ENCODE measurements around the gene TMEM179B.
"Not testable (repeated sequence)": the region's sequence is repeated elsewhere in the genome, so short reads cannot be mapped to it uniquely, and the experiment has no call there.

TMEM179B gene

DNA sequence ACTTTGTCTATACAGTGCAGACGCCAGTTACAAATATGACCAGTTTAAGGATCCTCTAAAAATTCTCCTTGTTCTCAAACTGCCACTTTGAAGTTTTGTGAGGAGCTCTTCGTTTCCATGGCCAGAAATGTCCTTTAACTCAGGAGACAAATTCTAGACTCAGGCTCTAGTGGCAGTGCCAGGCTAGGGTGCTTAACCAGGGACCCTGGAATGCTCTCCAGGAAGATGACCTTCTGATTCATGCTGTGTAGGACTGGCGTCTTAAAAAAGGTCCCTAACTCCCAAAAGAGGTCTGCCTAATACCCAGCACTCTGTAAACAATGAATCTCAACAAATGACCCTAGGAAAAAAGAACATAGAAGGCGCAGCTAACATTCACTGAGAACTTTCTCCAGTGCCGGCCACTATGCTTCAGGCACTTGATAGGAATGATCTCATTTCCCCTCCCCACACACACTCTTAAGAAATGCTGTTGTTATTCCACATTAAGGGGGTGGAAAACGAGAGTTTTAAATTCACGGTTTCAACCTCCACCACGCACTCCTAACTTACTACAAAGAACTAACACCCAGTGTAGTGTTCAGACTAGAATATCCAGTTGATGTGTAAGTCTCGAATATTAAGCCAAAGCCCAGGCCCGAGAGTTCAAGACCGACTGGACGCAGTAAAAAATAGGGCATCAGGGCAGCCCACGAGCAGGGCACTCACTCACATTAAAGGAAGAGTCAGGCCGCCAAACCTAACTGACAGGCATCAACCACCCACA lies 17.3 kb downstream of the TMEM179B start:
- peak in 1 of 2 experiments; percentile 80 for DNase-seq
- TF ChIP-seq GATA1 (IDR thresholded peaks at IDR 0.05; ENCODE audit: low read depth, low read length), result no peak
- no peak for TF ChIP-seq POLR2A (IDR thresholded peaks at IDR 0.05; ENCODE audit: low read length)

DNA sequence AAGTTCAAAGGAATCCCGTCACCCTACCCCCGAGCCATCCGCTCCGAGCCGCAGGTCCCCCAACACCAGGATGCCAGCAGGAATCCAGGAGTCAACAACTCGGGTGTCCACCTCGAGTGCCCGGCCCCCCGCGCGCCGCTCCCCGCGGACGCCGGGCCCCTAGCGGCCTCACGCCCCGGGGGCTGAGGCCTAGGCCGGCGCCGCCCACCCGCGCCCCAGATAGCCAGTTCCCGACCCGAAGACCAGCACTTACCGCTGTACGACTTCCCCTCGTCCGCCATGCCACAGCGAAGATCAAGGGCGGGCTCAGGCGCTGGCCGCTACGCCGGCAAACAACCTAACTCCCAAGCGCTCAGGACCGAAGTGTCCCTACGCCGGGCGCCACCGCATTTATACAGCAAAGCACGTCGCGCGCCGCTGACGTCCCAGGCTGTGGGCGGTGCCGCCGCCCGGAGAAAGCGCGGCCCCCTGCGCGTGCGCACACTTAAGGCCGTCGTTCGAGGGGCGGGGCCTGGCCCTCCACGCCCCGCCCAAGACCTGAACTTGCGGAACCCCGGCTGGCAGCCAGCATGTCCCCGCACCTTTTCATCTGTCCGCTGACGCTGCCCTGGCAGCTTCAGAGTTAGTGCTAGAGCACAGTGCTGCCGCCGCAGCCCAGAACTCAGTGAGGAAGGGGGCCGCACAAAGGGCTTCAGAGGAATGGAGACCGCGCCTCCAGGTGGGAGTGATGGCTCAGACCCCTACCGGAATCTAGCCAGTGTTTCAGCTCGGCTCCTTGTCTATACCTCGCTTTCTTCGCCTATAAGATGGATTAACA lies 18.1 kb downstream of the TMEM179B start, which contains the start of gene NXF1:
NXF1 (minus strand) TSS at position 365 of the 817 bp plus-strand sequence; CDS start at position 281, 84 bp downstream.
- peak; percentile 97 to 99 for DNase-seq
- no peak for TF ChIP-seq GATA1 (IDR thresholded peaks at IDR 0.05; ENCODE audit: low read depth, low read length)
- TF ChIP-seq POLR2A (IDR thresholded peaks at IDR 0.05; ENCODE audit: low read length), result peak; percentile 100

DNA sequence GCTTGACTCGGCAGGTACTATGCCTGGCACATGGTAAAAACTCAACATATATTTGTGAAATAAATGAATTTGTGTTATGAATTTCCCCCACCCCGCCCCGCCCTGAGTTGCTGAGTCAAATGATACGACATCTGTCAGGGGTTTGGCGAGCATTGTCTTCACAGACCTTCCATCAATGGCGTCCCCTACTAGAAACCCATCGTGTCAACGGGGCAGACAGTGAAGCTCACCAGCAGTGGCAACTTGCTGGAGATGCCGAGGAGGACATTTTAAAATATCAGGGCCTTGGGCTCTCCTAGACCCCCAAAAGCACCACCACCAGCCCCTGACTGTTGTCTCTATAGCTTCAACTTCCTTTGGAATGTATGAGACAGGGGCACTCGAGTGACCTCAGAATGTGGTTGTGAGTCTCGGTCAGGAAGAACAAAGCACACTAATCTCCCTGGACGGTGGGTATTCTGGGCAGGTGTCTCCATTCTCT lies 18.8 kb downstream of the TMEM179B start:
- TF ChIP-seq POLR2A (IDR thresholded peaks at IDR 0.05; ENCODE audit: low read length), result no peak
- TF ChIP-seq GATA1 (IDR thresholded peaks at IDR 0.05; ENCODE audit: low read depth, low read length), result no peak
- DNase-seq, result peak in 1 of 2 experiments; percentile 63

DNA sequence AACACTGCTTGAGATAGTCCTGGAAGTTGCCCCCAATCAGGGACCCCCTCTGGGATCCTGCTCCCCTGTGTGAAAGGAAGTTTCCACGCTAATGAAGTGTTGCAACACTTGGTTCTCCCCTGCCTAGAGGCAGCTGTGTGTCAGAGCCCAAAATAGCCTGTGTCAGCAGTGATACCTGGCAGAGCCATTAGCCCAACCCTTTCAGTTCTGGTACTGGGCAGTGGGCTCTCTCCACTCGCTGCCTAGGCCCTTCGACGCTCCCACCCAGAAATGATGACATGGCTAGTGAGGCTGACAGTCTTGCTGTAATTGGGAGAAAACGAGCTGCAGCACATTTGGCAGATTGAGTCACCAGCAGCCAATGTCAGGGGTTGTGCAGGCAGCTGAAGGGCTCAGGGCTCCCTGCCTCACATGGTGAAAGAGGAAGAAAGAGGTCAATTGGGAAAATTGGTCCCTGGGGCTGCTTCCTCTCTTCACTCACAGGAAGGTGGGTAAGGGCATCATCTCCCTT lies 19.5 kb downstream of the TMEM179B start:
- no peak for DNase-seq

DNA sequence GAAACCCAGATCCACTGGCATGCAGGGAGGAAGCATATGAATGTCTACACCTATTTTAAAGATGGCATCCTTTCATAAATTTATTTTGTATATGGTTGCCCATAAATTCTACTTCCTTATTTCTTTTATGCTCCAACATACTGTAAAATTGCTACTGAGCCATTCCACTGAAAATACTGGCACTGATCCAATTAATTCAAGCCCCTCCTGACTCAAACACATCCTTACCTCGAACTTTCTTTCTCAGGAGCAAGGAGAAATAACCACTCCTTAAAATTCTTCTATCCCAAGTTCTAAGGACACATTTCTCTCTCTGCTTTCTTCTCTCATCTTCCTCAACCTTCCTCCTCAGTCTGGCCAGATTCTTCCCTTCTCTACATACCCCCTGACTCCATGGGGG lies 23.5 kb downstream of the TMEM179B start:
- DNase-seq, result no peak
- TF ChIP-seq POLR2A (IDR thresholded peaks at IDR 0.05; ENCODE audit: low read length), result no peak
- TF ChIP-seq GATA1 (IDR thresholded peaks at IDR 0.05; ENCODE audit: low read depth, low read length), result no peak

More for the DNA sequence above, 19.5 kb downstream of the TMEM179B start:
- TF ChIP-seq POLR2A (IDR thresholded peaks at IDR 0.05; ENCODE audit: low read length), result no peak
- TF ChIP-seq GATA1 (IDR thresholded peaks at IDR 0.05; ENCODE audit: low read depth, low read length), result no peak

DNA sequence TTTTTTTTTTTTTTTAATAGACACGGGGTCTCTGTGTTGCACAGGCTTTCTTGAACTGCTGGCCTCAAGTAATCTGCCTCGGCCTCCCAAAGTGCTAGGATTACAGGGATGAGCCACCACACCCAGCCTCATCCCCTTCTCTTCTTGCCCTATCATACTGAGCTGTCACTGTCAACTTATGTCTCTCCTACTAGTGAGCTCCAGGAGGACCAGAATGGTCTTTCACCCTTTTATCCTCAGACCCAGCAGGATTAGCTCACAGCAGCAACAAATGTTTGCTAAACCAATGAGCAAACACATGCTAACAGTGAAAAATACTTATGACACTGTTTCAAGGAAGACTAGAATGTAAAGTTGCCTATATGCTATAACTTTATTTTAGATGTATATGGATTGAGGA lies 24.5 kb downstream of the TMEM179B start:
- DNase-seq, result no peak
- TF ChIP-seq POLR2A (IDR thresholded peaks at IDR 0.05; ENCODE audit: low read length) (no peak), GATA1 (IDR thresholded peaks at IDR 0.05; ENCODE audit: low read depth, low read length) (no peak)

DNA sequence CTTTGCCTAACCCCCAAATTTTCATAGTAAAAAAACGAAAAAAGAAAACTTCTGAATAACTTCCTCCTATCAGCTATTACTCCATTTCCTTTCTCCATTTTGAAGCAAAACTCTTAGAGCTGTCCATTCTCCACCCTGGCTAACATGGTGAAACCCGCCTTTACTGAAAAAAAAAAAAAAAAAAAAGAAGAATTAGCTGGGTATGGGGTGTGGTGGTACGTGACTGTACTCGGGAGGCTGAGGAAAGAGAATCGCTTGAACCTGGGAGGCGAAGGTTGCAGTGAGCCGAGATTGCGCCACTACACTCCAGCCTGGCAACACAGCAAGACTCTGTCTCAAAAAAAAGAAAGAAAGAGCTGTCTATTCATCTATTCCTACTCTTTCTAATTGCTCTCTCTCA lies 29.4 kb downstream of the TMEM179B start:
- no peak for TF ChIP-seq POLR2A (IDR thresholded peaks at IDR 0.05; ENCODE audit: low read length)
- TF ChIP-seq GATA1 (IDR thresholded peaks at IDR 0.05; ENCODE audit: low read depth, low read length), result no peak
- DNase-seq, result no peak

DNA sequence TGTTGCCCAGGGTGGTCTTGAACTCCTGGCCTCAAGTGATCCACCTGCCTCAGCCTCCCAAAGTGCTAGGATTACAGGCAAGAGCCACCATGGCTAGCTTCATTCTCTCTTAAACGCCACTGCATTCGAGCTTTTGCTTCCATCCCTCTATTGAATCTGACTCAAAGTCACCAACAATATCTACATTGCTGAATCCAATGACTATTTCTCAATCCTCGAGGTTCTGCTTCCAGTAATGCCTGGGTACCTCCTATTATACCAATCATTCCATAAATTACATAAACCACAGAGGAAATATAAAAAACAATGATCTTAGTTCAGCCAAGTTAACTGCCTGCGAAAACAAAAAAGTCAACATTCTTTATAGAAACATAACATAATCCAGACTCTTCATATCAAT lies 29.9 kb downstream of the TMEM179B start:
- no peak for TF ChIP-seq POLR2A (IDR thresholded peaks at IDR 0.05; ENCODE audit: low read length)
- no peak for TF ChIP-seq GATA1 (IDR thresholded peaks at IDR 0.05; ENCODE audit: low read depth, low read length)
- no peak for DNase-seq

DNA sequence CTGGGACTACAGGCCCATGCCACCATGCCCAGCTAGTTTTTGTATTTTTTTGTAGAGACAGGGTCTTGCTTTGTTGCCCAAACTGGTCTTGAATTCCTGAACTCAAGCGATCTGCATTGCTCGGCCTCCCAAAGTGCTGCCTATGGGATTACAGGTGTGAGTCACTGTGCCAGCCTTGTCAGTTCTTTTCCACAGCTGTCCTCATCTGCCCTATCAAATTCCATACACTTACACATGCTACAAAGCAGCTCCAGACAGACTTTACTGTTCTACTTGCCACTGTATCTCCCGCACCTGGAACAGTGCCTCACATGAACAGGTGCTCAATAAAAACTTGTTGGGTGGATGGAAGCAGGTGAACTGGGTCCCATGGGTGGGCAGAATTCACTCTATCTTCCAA lies 36.5 kb downstream of the TMEM179B start:
- TF ChIP-seq GATA1 (IDR thresholded peaks at IDR 0.05; ENCODE audit: low read depth, low read length) (no peak), POLR2A (IDR thresholded peaks at IDR 0.05; ENCODE audit: low read length) (no peak)
- DNase-seq, result no peak

DNA sequence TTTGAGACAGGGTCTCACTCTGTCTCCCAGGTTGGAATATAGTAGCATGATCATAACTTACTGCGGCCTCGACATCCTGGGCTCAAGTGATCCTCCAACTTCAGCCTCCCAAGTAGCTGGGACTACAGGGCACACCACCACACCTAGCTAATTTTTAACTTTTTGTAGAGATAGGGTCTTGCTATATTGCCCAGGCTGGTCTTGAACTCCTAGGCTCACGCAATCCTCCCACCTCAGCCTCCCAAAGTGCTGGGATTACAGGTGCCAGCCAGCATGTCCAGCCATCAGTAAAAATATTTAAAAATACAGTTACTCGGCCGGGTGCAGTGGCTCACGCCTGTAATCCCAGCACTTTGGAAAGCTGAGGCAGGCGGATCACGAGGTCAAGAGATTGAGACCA lies 40.9 kb downstream of the TMEM179B start:
- not testable (repeated sequence) for DNase-seq

DNA sequence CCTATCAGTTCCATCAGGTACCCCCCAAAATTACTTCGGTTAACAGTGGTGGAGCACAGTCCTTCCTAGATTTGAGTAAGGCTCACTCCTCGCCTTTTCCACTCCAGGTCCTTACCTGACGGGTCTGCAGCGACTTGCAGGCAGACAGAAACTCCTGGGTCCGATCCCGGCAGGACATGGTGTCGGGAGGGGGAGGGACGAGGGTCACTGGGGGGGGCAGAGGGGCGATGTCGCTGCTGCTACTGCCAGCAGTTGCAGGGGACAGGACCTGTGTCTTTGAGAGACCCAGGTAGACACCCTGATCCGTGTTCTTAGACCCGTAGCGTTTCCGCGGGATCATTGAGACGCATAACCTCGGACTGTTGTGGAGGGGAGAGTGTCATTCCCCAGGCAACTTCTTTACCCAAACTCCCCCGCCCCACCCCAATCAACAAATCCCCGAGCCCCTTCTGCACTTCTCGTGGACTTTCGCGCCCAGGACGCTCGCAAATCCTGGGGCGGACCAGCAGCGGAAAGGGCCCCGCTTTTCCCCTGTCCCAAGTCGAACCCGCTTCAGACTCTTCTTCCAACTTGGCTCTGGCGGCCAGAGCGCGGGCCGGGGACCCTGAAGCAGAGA lies 43.8 kb downstream of the TMEM179B start:
- TF ChIP-seq GATA1 (IDR thresholded peaks at IDR 0.05; ENCODE audit: low read depth, low read length) (no peak), POLR2A (IDR thresholded peaks at IDR 0.05; ENCODE audit: low read length) (no peak)
- peak in 1 of 2 experiments; percentile 79 for DNase-seq

DNA sequence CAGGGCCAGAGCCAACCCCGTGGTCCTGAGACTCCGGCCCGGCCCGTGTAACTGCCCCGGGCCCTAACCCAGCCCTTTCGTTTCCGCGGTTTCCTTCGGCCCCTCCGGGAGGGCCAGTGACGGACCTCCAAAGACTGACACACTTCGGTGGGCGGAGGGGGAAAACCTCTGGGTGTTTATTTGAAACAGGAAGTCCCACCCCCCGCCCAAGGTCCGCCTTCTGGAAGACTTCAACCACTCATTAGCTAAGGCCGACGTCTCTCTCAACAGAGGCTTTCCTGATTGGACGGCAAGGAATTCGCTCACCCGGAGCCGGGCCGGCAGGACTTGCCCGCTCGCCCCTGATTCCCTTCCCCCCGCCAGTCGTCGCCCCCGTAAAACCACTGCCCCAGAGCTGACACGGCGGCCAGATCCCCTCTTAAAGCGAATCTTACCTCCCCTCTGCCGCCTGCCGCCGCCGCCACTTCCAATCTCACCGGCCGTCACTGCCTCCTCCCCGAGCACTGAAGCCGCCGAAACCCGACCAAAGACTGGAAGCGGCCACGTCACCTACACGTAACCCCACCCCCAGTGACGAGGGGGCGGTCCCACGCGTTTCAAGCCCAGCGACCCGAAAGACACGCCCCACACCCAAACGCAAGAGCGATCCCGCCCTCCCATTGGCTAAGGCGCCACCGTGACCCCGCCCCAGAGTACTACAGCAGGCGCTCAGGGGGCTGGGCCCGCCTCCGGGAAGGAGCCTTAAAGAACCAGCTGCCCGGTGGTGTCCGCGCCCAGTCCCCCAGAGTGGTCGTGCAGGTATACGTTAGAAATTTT lies 44.5 kb downstream of the TMEM179B start, which contains the start of gene STX5:
STX5 (minus strand) TSS at position 532 of the 816 bp plus-strand sequence. CDS start 808 bp downstream, outside the sequence.
- TF ChIP-seq POLR2A (IDR thresholded peaks at IDR 0.05; ENCODE audit: low read length), result peak; percentile 86
- TF ChIP-seq GATA1 (IDR thresholded peaks at IDR 0.05; ENCODE audit: low read depth, low read length), result no peak
- DNase-seq, result peak; percentile 99 to 100
